ENCODE results near the gene IGSF8. TPM values are rescaled to one million over a fixed set of nuclear protein-coding genes. Genes with fewer than 3 reads are reported as not detected.

The IGSF8 gene
- total RNA-seq, 2 donors from 2014 or later, result 34.5 to 35.9 TPM

DNA sequence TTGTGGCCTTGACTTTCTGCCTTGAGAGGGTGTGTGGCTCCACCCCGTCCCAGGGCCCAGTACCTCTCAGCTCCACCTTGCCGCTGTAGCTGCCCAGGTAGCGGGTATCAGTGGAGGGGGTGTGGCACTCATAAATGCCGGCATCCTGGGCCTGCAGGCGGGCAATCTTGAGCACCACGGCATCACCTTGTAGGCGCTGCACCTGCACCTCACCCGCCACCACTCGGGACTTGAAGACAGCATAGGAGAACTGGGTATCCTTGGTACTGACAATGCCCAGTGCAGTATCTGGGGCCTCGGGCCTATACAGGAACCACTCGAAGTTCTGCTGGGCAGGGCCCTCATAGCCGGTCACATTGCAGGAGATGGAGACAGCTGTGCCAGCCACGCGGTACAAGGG, 3.6 kb downstream of the IGSF8 start:
- WGBS, 2 experiments (ENCODE audit: insufficient coverage in 1 of 2, insufficient read length in 1 of 2), result 94 to 98% methylated on average over 13 to 14 of the region's 14 CpGs
- TF ChIP-seq, protein P1, sequence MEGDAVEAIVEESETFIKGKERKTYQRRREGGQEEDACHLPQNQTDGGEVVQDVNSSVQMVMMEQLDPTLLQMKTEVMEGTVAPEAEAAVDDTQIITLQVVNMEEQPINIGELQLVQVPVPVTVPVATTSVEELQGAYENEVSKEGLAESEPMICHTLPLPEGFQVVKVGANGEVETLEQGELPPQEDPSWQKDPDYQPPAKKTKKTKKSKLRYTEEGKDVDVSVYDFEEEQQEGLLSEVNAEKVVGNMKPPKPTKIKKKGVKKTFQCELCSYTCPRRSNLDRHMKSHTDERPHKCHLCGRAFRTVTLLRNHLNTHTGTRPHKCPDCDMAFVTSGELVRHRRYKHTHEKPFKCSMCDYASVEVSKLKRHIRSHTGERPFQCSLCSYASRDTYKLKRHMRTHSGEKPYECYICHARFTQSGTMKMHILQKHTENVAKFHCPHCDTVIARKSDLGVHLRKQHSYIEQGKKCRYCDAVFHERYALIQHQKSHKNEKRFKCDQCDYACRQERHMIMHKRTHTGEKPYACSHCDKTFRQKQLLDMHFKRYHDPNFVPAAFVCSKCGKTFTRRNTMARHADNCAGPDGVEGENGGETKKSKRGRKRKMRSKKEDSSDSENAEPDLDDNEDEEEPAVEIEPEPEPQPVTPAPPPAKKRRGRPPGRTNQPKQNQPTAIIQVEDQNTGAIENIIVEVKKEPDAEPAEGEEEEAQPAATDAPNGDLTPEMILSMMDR (conservative IDR thresholded peaks at IDR 0.05), result no peak
- no peak overlapping the region for H3K9ac ChIP-seq (ENCODE audit: extremely low read depth, low read length, poor library complexity, severe bottlenecking)
- Mint-ChIP-seq H3K4me3 (no peak overlapping the region), H3K4me1 (peaks cover 23% of the 10 kb centered on the region), H3K9me3 (no peaks in the 10 kb centered on the region), H3K36me3 (ENCODE audit: low read depth) (peaks cover 12% of the 10 kb centered on the region), H3K27ac (no peak overlapping the region), H3K27me3 (ENCODE audit: insufficient read depth) (no peaks in the 10 kb centered on the region)
- no peak overlapping the region for H3K27ac ChIP-seq (ENCODE audit: low read depth, low read length)
- H3K4me3 ChIP-seq (ENCODE audit: low read length), result no peak overlapping the region
- peaks cover 4% of the 10 kb centered on the region for H3K4me1 ChIP-seq (ENCODE audit: control insufficient read depth, insufficient read depth, low read length)
- no peaks in the 10 kb centered on the region for H3K9me3 ChIP-seq (ENCODE audit: control insufficient read depth, low read length)
- no peaks in the 10 kb centered on the region for H3K36me3 ChIP-seq (ENCODE audit: control insufficient read depth, insufficient read depth, low read length)
- no peak for DNase-seq
- no peaks in the 10 kb centered on the region for H3K27me3 ChIP-seq (ENCODE audit: control insufficient read depth, insufficient read depth, low read length, poor library complexity, severe bottlenecking)

DNA sequence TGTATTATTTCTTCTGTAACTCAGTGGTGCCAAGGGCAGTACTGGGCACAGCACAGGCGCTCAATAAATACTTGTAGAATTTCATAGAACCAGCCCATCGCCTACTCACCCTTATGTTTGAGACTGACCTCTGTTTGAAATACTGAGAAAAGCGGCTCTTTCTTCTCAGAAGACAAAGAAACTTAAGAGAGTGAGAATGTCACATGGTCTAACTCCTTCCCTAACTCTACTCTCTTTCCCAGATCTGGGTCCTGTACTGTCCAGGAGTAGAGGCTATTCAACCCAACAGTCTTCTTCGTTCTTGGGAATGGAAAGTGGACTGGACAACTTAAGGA, 4.2 kb downstream of the IGSF8 start:
- H3K9me3 Mint-ChIP-seq, result no peaks in the 10 kb centered on the region
- H3K27me3 Mint-ChIP-seq (ENCODE audit: insufficient read depth), result no peaks in the 10 kb centered on the region
- H3K9me3 ChIP-seq (ENCODE audit: control insufficient read depth, low read length), result no peaks in the 10 kb centered on the region
- 92 to 94% methylated on average over 3 to 4 of the region's 4 CpGs for WGBS, 2 experiments (ENCODE audit: insufficient coverage in 1 of 2, insufficient read length in 1 of 2)
- peaks cover 23% of the 10 kb centered on the region for H3K4me1 Mint-ChIP-seq
- H3K4me3 Mint-ChIP-seq, result no peak overlapping the region
- H3K27ac ChIP-seq (ENCODE audit: low read depth, low read length), result no peak overlapping the region
- peaks cover 12% of the 10 kb centered on the region for H3K36me3 Mint-ChIP-seq (ENCODE audit: low read depth)
- no peaks in the 10 kb centered on the region for H3K36me3 ChIP-seq (ENCODE audit: control insufficient read depth, insufficient read depth, low read length)
- no peak overlapping the region for H3K27ac Mint-ChIP-seq
- no peak for DNase-seq
- H3K4me3 ChIP-seq (ENCODE audit: low read length), result no peak overlapping the region
- H3K9ac ChIP-seq (ENCODE audit: extremely low read depth, low read length, poor library complexity, severe bottlenecking), result no peak overlapping the region
- TF ChIP-seq, protein P1 (conservative IDR thresholded peaks at IDR 0.05), result no peak
- H3K4me1 ChIP-seq (ENCODE audit: control insufficient read depth, insufficient read depth, low read length), result peaks cover 2% of the 10 kb centered on the region
- H3K27me3 ChIP-seq (ENCODE audit: control insufficient read depth, insufficient read depth, low read length, poor library complexity, severe bottlenecking), result no peaks in the 10 kb centered on the region

DNA sequence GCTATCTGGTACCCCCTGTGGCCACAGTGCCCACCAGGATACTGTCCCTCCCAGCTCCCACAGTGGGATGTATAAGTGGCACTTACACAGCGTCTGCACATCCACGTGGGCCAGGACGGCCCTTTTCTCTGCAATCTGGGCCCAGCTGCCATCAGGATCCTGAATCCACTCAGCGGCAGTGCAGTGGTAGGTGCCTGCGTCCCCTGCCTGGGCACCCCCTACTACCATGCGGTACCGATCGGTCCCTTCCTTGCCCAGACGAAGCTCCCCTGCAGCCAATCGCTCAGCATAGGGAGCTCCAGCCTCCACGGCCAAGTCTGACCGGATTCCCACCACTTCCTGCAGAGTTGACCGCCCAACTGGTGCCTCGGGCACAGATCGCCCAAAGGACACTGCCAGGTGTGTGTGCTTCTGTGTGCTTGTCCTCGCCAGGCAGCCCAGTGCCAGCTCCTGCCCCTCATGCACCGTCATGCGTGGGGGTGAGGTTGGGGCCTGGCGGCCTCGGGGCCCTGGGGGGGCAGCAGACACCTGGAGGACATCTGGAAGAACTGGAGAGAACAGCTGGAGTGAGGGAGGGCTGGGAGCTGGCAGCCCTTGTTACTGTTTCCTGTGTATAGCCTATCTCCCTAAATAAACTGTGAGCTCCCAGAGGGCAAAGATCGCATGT, 4.7 kb downstream of the IGSF8 start:
- Histone ChIP-seq H3K27ac (ENCODE audit: low read depth, low read length) (no peak overlapping the region), H3K36me3 (ENCODE audit: control insufficient read depth, insufficient read depth, low read length) (no peaks in the 10 kb centered on the region), H3K9me3 (ENCODE audit: control insufficient read depth, low read length) (no peaks in the 10 kb centered on the region), H3K9ac (ENCODE audit: extremely low read depth, low read length, poor library complexity, severe bottlenecking) (no peak overlapping the region), H3K4me1 (ENCODE audit: control insufficient read depth, insufficient read depth, low read length) (no peaks in the 10 kb centered on the region), H3K4me3 (ENCODE audit: low read length) (no peak overlapping the region), H3K27me3 (ENCODE audit: control insufficient read depth, insufficient read depth, low read length, poor library complexity, severe bottlenecking) (no peaks in the 10 kb centered on the region)
- Mint-ChIP-seq H3K4me1 (peaks cover 23% of the 10 kb centered on the region), H3K36me3 (ENCODE audit: low read depth) (peaks cover 12% of the 10 kb centered on the region), H3K4me3 (no peak overlapping the region), H3K27me3 (ENCODE audit: insufficient read depth) (no peaks in the 10 kb centered on the region), H3K9me3 (no peaks in the 10 kb centered on the region), H3K27ac (no peak overlapping the region)
- TF ChIP-seq, protein P1 (conservative IDR thresholded peaks at IDR 0.05), result no peak
- DNase-seq, result no peak
- WGBS, 2 experiments (ENCODE audit: insufficient coverage in 1 of 2, insufficient read length in 1 of 2), result 94 to 98% methylated on average over 15 to 21 of the region's 21 CpGs

Measured in endodermal cell (in vitro differentiated cells).